IMR-90 (cell line): Measurements from ENCODE around the gene PRKCA. TPM values are rescaled to one million over a fixed set of nuclear protein-coding genes. Genes with fewer than 3 reads are reported as not detected.

Experiments used
- ATAC-seq: fragments of 200-7000 bp; cut with Tn5 transposase; 2 replicates; pipeline ENCODE4 v1.9.1; 2020; ENCODE audit warnings: low read depth, mild to moderate bottlenecking, moderate library complexity
- BruUV-seq: library from RNA; stranded (reverse); fragments of 400-500 nt; replicated peaks from 2 replicates; lab custom pipeline; 2021; lab: Mats Ljungman, UMichigan
- CTCF ChIA-PET: fragments of 300-600 bp; formaldehyde crosslinking; extraction: SDS; loops from one replicate; lab custom pipeline; 2021; ENCODE audit warnings: antibody characterized with exemption; lab: Yijun Ruan, JAX
- POLR2A ChIA-PET: fragments of 300-600 bp; sonication (Branson Sonifier 250); formaldehyde crosslinking; loops from one replicate; lab custom pipeline; 2022; ENCODE audit warnings: antibody characterized with exemption; ENCODE audit not compliant: unreplicated experiment; lab: Charles Lee
- DNase-seq: peaks from one replicate; pipeline ENCODE4 v3.0.0; 2013
- H2AFZ ChIP-seq: replicated peaks from 2 replicates; pipeline ENCODE3; 2013; ENCODE audit warnings: low read length, mild to moderate bottlenecking; ENCODE audit not compliant: poor library complexity
- H2AK5ac ChIP-seq: 2 replicates; pipeline ENCODE4 v1.6.1; 2013; ENCODE audit warnings: low read depth, low read length, inconsistent platforms
- H2AK9ac ChIP-seq: replicated peaks from 2 replicates; pipeline ENCODE3; 2013; ENCODE audit warnings: mild to moderate bottlenecking, low read depth, low read length, moderate library complexity; ENCODE audit not compliant: poor library complexity
- H2BK120ac ChIP-seq: 2 replicates; pipeline ENCODE4 v1.6.1; 2013; ENCODE audit warnings: low read depth, low read length, inconsistent platforms
- H2BK15ac ChIP-seq: 3 replicates; pipeline ENCODE4 v1.6.1; 2013; ENCODE audit warnings: low read depth, low read length, inconsistent platforms
- H2BK20ac ChIP-seq: 2 replicates; pipeline ENCODE4 v1.6.1; 2013; ENCODE audit warnings: low read depth, mild to moderate bottlenecking, inconsistent platforms, low read length, moderate library complexity
- H2BK5ac ChIP-seq: 2 replicates; pipeline ENCODE4 v1.6.1; 2013; ENCODE audit warnings: mild to moderate bottlenecking, low read depth, low read length, inconsistent platforms; ENCODE audit not compliant: poor library complexity, severe bottlenecking
- H3K14ac ChIP-seq: replicated peaks from 2 replicates; pipeline ENCODE4 v1.6.1; 2013; ENCODE audit warnings: low read depth, low read length, inconsistent platforms
- H3K18ac ChIP-seq: 2 replicates; pipeline ENCODE4 v1.6.1; 2013; ENCODE audit warnings: low read depth, low read length, control low read depth
- H3K23ac ChIP-seq: 2 replicates; pipeline ENCODE4 v1.6.1; 2013; ENCODE audit warnings: low read depth, low read length, inconsistent platforms
- H3K27ac ChIP-seq: 2 replicates; pipeline ENCODE4 v1.5.1; 2013; ENCODE audit warnings: mild to moderate bottlenecking, control low read depth, low read length; ENCODE audit not compliant: insufficient read depth
- H3K27me3 ChIP-seq: 2 replicates; pipeline ENCODE4 v1.6.1; 2013; ENCODE audit warnings: low read length; ENCODE audit not compliant: control insufficient read depth, insufficient read depth
- H3K36me3 ChIP-seq: 2 replicates; pipeline ENCODE4 v1.6.1; 2013; ENCODE audit warnings: low read length, mixed read lengths; ENCODE audit not compliant: control insufficient read depth, insufficient read depth
- H3K4ac ChIP-seq: 2 replicates; pipeline ENCODE4 v1.6.1; 2013; ENCODE audit warnings: low read depth, low read length, inconsistent platforms
- H3K4me1 ChIP-seq: 2 replicates; pipeline ENCODE4 v1.6.1; 2013; ENCODE audit warnings: low read length, mixed read lengths; ENCODE audit not compliant: control insufficient read depth, insufficient read depth
- H3K4me2 ChIP-seq: 2 replicates; pipeline ENCODE4 v1.6.1; 2013; ENCODE audit warnings: low read depth, mild to moderate bottlenecking, control low read depth, low read length, moderate library complexity
- H3K4me3 ChIP-seq: 2 replicates; pipeline ENCODE4 v1.5.1; 2013; ENCODE audit warnings: low read depth, mild to moderate bottlenecking, control low read depth, low read length, moderate library complexity; ENCODE audit not compliant: insufficient read depth
- H3K56ac ChIP-seq: 2 replicates; pipeline ENCODE4 v1.6.1; 2013; ENCODE audit warnings: low read length, inconsistent platforms; ENCODE audit not compliant: insufficient read depth; ENCODE audit errors: extremely low read depth
- H3K79me1 ChIP-seq, 2 experiments: 2 replicates each; pipeline ENCODE4 v1.6.1; 2013; ENCODE audit warnings: low read length in 2 of 2, inconsistent platforms in 1 of 2, low read depth in 1 of 2
- H3K9ac ChIP-seq: 2 replicates; pipeline ENCODE4 v1.6.1; 2013; ENCODE audit warnings: low read depth, low read length, control low read depth
- H3K9me1 ChIP-seq: 2 replicates; pipeline ENCODE4 v1.6.1; 2013; ENCODE audit warnings: low read length, inconsistent platforms; ENCODE audit not compliant: insufficient read depth
- H3K9me3 ChIP-seq: 2 replicates; pipeline ENCODE4 v1.6.1; 2013; ENCODE audit warnings: low read length; ENCODE audit not compliant: control insufficient read depth, insufficient read depth
- H4K20me1 ChIP-seq: 2 replicates; pipeline ENCODE4 v1.6.1; 2013; ENCODE audit warnings: low read length, inconsistent platforms; ENCODE audit not compliant: insufficient read depth
- H4K5ac ChIP-seq: 2 replicates; pipeline ENCODE4 v1.6.1; 2013; ENCODE audit warnings: mild to moderate bottlenecking, low read depth, low read length, control low read depth
- H4K8ac ChIP-seq, 2 experiments: 2 replicates each; pipeline ENCODE4 v1.6.1; 2013; ENCODE audit warnings: low read depth in 2 of 2, low read length in 2 of 2, control low read depth in 1 of 2, inconsistent platforms in 1 of 2
- H4K91ac ChIP-seq: 2 replicates; pipeline ENCODE4 v1.6.1; 2013; ENCODE audit warnings: low read depth, low read length, inconsistent platforms; ENCODE audit not compliant: insufficient read depth
- BHLHE40 ChIP-seq: fragments of 150-350 bp; IDR thresholded peaks from 2 replicates; pipeline ENCODE4 v1.6.1; 2016; ENCODE audit warnings: mild to moderate bottlenecking, low read depth, low read length
- MAFK ChIP-seq: IDR thresholded peaks from 2 replicates; pipeline ENCODE4 v1.6.1; 2012; ENCODE audit warnings: low read depth, low read length, improper control_type of control experiment
- POLR2A ChIP-seq: IDR thresholded peaks from 2 replicates; pipeline ENCODE4 v1.6.1; 2012; ENCODE audit warnings: mild to moderate bottlenecking, low read depth, low read length
- RCOR1 ChIP-seq: IDR thresholded peaks from 2 replicates; pipeline ENCODE4 v1.6.1; 2012; ENCODE audit warnings: mild to moderate bottlenecking, low read length, improper control_type of control experiment; ENCODE audit not compliant: insufficient replicate concordance
- WGBS, 2 experiments: methylation state at CpG; one replicate each; pipeline versions ENCODE4 v1.1.5 to v1.1.7; 2013; ENCODE audit warnings: missing lambda C conversion rate in 2 of 2; ENCODE audit not compliant: insufficient read length in 1 of 2; ENCODE audit errors: extremely low coverage in 2 of 2; 5-methylcytosine and 5-hydroxymethylcytosine counted together
- dilution Hi-C: fragments of 300-500 bp; cut with HindIII; formaldehyde crosslinking; loops from one replicate; pipeline ENCODE4 v1.14.3; 2018; ENCODE audit warnings: low sequenced_read_pairs; ENCODE audit not compliant: unreplicated experiment
- in situ Hi-C: fragments of 300-500 bp; cut with MboI; formaldehyde crosslinking; loops from 3 replicates; pipeline ENCODE4 v1.14.3; 2019; ENCODE audit warnings: low sequenced_read_pairs, inconsistent platforms, mixed read lengths
- intact Hi-C: fragments of 100-400 bp; cut with micrococcal nuclease; formaldehyde crosslinking; loops from 2 replicates; pipeline ENCODE4 v1.10.0; 2022
- polyA plus RNA-seq, 3 experiments: library from polyadenylated mRNA; depleted of rRNA; stranded (reverse); fragments of >200 nt; gene quantifications; 2 replicates each; pipeline ENCODE4 v1.2.3, GENCODE V29; 2012; ENCODE audit warnings: low replicate concordance in 1 of 3
- total RNA-seq: library from RNA; depleted of rRNA; stranded (reverse); fragments of >200 nt; gene quantifications from 2 replicates; pipeline ENCODE4 v1.2.3, GENCODE V29; 2012
- TF ChIP-seq, protein P1 (sequence below): fragments of 150-350 bp; IDR thresholded peaks from 2 replicates; pipeline ENCODE4 v1.6.1; 2016; ENCODE audit warnings: low read depth, mild to moderate bottlenecking, low read length, moderate library complexity, borderline replicate concordance

Gene PRKCA
- total and polyA plus RNA-seq, 2 of the 4 experiments (the other 2 are of a cell fraction) = 31.0 to 46.0 TPM

DNA sequence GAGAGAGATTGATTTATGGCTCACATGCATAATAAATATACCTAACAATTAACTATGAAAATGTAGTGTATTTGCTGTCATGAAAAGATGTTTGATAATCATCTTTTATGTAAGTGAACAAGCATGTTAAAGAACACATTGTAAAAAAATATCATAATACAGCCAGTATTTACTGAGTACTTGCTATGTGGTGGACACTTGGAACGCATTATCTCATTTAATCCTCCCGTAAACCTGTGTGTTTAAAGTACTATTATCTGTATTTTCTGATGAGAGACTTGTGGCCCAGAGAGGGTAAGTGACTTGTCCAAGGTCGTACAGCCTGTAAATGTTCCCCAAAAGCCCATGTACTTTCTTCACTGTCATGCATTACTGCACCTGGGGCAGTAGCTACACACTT is 70.7 kb downstream of the PRKCA start:
- H3K9ac ChIP-seq = no peak overlapping the region
- H2BK5ac ChIP-seq = no peak overlapping the region
- TF ChIP-seq BHLHE40 (no peak), RCOR1 (no peak), POLR2A (no peak), MAFK (no peak)
- TF ChIP-seq, protein P1, sequence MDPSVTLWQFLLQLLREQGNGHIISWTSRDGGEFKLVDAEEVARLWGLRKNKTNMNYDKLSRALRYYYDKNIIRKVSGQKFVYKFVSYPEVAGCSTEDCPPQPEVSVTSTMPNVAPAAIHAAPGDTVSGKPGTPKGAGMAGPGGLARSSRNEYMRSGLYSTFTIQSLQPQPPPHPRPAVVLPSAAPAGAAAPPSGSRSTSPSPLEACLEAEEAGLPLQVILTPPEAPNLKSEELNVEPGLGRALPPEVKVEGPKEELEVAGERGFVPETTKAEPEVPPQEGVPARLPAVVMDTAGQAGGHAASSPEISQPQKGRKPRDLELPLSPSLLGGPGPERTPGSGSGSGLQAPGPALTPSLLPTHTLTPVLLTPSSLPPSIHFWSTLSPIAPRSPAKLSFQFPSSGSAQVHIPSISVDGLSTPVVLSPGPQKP = no peak
- peaks cover 49% of the 10 kb centered on the region for H4K20me1 ChIP-seq
- ChIA-PET CTCF (no interaction called here), POLR2A (no interaction called here)
- no peak overlapping the region for H3K27ac ChIP-seq
- H3K9me1 ChIP-seq = peaks cover 27% of the 10 kb centered on the region
- H2AK5ac ChIP-seq = no peak overlapping the region
- H2AK9ac ChIP-seq = no peak overlapping the region
- dilution Hi-C loops = no loop called here
- no peaks in the 10 kb centered on the region; the same call in none of the 2 replicates for H3K36me3 ChIP-seq
- no peak for ATAC-seq
- no peaks in the 10 kb centered on the region for H3K27me3 ChIP-seq
- peaks cover 14% of the 10 kb centered on the region for H3K4me1 ChIP-seq
- DNase-seq = no peak
- no peak overlapping the region for H3K4me3 ChIP-seq
- H2BK20ac ChIP-seq = no peak overlapping the region
- no peak overlapping the region for H4K91ac ChIP-seq
- no peak overlapping the region for H3K4me2 ChIP-seq
- H3K79me1 ChIP-seq = peaks cover 37 to 79% of the 10 kb centered on the region in 2 experiments
- no peak overlapping the region for H3K18ac ChIP-seq
- H3K23ac ChIP-seq = no peak overlapping the region
- H3K14ac ChIP-seq = no peak overlapping the region
- no peak overlapping the region for H4K5ac ChIP-seq
- in situ Hi-C loops = no loop called here
- no peak overlapping the region for H3K4ac ChIP-seq
- H2BK120ac ChIP-seq = no peak overlapping the region
- H3K56ac ChIP-seq = no peak overlapping the region
- no CpG with 5 or more reads among the region's 3 CpGs for WGBS, 2 experiments
- H2BK15ac ChIP-seq = no peak overlapping the region
- H3K9me3 ChIP-seq = no peaks in the 10 kb centered on the region
- BruUV-seq = no TSS peak
- H2AFZ ChIP-seq = no peak overlapping the region
- H4K8ac ChIP-seq = no peak overlapping the region
- intact Hi-C loops = no loop called here
